DND-41 (cell line): ENCODE results near the gene CREG1.

Experiments used
- CTCF ChIP-seq: IDR thresholded peaks from 2 replicates; pipeline ENCODE4 v1.5.1; 2012; ENCODE audit warnings: borderline replicate concordance, low read length, moderate library complexity, mild to moderate bottlenecking; ENCODE audit not compliant: poor library complexity, severe bottlenecking; ENCODE audit errors: extremely low read depth
- EZH2 ChIP-seq: IDR thresholded peaks from 3 replicates; pipeline ENCODE4 v1.6.1; 2012; ENCODE audit warnings: borderline replicate concordance, low read depth, mild to moderate bottlenecking, moderate library complexity, low read length, inconsistent platforms; ENCODE audit not compliant: severe bottlenecking

DNA sequence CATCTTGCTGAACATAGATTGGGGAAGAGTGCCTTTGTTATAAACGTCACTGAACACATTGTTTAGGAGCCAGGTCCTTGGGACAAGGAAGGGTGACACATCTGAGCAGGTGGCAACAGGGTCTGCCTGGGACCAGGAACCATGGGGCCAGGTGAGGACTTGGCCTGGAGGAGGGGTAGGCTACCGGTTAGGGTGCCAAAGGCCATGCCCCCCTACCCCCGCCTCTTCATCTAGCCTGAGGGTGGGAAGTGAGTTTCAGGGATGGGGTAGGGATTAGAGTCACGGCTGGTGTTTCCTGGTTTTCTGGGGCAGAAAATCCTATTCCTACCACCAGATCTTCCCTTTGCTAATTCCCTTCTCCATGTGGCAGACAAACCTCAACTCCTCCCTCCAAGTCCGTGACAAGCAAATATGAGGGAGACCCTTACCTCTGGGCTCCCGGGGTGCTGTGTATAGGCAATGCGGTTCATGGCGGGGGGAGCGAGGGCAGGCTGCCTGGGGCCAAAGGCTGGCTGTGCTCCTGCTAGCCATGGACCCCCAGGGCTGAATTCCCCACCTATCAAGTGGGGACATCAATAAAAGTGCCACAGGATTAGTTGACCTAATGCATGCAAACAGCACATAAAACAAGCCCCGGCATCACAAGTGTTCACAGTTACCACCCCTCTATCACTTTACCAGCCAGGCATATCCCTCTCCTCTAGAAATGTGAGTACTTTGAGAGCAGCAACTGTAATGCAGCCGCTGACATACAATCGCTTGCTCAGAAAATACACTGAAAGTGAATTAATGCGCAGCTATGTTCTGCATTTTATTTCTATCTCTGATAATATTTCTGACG is 49.7 kb downstream of the CREG1 start:
- TF ChIP-seq CTCF (no peak), EZH2 (no peak)
